Frontal cortex (tissue), 4 donors: ENCODE results near the gene TCF7L2. TPM values are rescaled to one million over a fixed set of nuclear protein-coding genes. Genes with fewer than 3 reads are reported as not detected.

Experiments
- DNase-seq, 2 donors: peaks; one replicate each; pipeline ENCODE4 v3.0.0; 2012; ENCODE audit warnings: low spot score in 2 of 2
- FAIRE-seq: peaks from 2 replicates; lab custom pipeline; 2012; peaks lifted over from hg19 to GRCh38; lab: Jason Lieb, UNC
- total RNA-seq: library from RNA; depleted of rRNA; stranded (reverse); fragments of >200 nt; gene quantifications from one replicate; pipeline ENCODE4 v1.2.3, GENCODE V29; 2014
- donor health status: control.
- donor health status: control.
- donor health status: control.

TCF7L2 gene
- total RNA-seq, 1 donor from 2014 or later: 0.82 TPM

DNA sequence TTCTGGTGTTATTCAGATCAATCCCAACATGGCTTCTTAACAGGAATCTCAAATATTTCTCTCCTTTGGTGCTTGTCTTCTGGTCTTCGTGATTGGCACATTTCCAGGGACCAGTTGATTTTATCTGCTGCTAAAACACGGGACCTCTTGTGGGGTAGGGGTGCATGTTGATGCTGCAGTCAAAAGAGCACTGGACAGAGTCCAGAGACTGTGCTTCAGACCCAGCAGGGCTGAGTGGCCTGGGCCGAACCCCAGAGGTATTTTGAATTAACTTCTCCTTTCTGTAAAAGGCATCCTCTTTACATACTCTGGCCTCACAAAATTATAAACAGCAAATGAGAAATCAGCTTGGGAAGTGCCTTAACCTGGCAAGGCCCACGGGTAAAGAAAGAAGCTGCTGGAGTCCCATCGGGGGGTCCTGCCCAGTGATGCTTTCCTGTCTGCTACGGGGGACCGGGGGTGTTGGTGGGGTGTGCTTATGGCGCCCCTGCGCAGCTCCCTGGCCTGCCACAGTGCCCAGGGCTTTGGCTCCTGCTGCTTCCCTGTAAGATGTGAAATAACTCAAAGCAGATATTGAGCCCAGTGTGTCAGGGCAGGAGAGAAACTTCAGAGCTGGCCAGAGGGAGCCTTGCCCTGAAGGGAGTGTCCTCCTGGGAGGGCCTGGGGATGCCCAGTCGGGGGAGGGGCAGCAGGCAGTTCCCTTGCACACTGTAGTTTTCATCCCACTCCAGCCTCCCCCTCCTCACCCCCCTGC lies 230.5 kb downstream of the TCF7L2 start:
- FAIRE-seq (no peak), DNase-seq (no peak)

DNA sequence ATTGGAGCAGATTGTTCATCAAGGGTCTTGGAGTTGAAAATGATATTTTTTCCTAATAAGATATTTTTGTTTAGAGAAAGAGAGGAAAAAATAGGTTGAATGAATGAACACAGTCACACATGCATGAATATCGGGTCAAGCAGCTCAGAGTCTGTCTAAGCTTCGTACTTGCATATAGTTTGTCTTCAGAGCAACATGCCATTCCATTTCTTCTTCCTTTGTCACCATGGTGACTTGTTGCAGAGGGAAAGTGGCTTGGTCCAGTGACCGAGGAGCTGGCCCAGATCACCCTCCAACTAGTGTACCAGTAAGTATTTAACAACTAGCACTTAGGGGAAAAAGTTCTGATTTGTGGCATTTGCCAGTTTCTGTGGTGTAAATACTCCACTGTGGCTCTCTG lies 232.1 kb downstream of the TCF7L2 start:
- FAIRE-seq: no peak

DNA sequence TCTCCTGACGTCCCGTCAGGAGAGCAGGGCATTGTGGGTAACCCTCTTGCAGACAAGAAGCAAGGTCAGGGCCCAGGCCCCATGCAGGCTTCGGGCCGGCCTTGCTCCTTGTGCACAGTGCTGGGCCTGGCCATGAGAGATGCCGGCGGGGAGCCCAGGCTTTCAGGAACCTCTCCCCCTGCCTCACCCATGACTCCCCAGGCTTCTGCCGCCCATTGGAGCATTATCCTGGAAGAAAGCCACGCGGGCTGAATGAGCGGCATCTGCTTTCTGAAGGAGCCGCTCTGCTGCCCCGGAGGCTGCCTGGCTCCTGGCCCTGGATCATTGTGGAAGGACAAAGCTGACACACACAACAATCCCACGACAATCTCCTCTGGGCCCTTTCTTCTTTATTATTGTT lies 233.5 kb downstream of the TCF7L2 start:
- DNase-seq (no peak), FAIRE-seq (no peak)

More for the DNA sequence above, 232.1 kb downstream of the TCF7L2 start:
- no peak for DNase-seq

DNA sequence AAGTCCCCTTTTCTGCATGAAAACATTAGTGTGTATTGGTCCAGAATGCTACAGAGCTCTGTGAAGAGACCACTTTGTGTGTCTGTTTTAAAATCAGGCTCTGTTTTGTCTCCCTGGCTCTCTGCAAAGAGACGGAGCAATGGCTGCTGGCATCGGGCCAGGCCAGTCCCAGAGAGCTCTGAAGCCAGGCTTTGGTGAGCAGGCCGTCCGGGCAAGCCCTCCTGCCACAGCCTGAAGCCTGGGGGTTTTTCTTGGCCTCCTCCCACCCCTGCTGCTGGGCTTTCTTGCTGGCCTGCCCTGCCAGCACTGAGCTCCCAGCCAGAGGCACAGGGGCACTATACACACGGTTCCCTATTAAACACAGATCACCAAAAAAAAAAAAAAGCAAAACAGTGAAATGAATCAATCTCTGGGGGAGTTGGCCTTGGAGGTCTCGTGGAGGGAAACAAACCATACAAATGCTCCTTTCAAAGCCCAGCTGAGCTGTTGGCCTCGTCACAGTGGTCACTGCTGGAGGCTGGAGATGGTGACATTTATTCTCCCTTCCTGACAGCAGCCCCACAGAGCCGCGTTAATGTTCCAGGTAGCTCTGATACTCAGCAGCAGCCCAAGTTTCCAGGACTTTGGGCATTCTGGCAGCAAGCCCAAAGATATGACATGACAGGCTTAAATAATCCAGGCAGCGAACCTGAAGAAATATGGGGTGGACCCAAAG lies 237.2 kb downstream of the TCF7L2 start:
- no peak for FAIRE-seq
- no peak for DNase-seq

DNA sequence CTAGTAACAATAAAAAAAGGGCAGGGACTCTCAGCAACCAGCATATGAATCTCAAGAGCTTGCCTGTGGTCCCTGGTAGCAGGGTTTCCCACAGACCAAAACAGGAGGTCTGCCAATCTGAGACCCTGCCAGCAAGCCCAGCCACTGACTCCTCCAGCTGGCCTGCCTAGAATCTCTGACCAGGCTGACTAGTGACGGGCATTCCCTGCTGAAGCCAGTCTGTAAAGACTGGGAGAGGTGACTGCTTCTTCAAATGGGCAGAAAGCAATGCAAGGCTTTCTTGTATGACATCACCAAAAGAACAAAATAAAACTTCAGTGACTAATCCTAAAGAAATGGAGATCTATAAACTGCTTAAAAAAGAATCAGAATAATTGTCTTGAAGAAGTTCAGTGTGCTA lies 249.4 kb downstream of the TCF7L2 start:
- no peak for DNase-seq
- no peak for FAIRE-seq

DNA sequence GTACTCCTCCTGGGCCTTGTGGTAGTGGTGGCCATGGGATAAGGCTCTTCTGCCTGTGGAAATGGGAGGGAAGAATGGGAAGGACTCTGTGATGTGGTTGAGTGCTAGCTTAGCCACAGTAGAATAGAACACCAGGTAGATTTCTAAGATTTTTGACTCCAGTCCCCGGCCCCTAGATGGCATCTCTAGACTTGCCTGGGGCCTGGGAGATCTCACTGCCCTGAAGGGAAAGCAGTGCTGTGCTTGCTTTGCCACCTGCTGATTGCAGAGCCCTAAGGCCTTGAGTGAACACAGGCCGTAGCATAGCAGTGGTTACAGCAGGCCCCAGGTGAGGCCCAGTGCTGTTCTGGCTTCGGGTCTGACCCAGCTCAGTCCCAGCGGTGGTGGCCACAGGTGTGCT lies 252.0 kb downstream of the TCF7L2 start:
- FAIRE-seq: no peak

DNA sequence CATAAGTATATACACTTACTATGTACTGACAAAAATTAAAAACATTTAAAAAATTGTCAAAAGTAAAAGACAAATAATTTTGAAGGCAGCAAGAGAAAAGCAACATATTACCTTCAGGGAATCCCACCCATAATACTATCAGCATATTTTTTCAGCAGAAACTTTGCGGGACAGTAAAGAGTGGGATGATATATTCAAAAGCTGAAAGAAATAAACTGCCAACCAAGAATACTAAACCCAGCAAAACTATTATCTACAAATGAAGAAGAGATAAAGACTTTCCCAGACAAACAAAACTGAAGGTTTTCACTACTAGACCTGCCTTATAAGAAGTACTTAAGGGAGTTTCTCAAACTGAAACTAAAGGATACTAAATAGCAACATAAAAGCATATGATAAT lies 257.9 kb downstream of the TCF7L2 start:
- FAIRE-seq: no peak
- DNase-seq: no peak

More for the DNA sequence above, 252.0 kb downstream of the TCF7L2 start:
- DNase-seq: no peak

DNA sequence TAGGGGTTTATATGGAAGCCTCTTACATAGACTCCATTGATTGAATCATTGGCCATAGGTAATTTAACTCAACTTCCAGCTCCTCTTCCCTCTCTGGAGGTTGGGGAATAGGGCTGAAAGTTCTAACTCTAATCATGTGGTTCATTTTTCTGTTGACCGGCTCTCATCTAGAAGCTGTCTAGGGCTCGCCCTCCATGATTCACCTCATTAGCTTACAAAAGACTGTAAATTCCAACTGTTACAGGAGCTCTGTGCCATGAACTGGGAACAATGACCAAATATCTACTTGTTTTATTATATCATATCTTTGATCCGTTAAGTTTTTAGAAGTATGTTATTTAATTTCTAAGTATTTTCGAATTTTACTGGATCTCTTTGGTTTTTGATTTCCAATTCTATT lies 263.0 kb downstream of the TCF7L2 start:
- no peak for DNase-seq
- FAIRE-seq: no peak

DNA sequence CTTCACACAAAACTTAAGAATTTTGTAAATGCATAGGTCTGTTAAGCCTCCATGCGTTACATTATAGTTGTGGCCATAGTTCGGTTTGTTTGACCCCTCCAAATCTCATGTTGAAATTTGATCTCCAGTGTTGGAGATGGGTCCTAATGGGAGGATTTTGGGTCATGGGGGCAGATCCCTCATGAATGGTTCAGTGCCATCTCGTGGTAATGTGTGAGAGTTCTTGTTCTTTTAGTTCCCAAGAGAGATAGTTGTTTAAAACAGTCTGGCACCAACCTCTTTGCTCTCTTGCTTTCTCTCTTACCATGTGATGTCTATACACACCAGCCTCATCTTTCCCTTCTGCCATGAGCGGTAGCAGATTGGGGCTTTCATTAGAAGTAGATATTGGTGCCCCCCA lies 264.3 kb downstream of the TCF7L2 start:
- FAIRE-seq (no peak), DNase-seq (no peak)

DNA sequence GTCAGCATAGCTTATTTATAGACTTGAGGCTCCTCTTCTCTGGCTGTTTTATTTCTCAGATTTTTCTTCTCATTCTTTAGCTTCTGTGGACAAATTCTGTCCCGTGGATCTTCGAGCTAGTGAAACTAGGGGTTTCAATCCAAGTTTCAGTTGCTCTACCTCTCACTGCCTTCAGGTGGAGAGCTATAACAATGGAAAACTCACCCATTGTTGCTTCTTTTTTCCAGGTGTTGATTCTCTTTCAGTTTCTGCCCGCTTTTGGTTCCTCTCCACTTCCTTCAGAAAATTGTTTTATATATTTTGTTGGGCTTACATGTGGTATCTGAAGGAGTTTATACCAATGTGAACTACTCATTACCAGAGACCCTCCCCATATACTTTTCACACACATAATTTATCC lies 266.1 kb downstream of the TCF7L2 start:
- FAIRE-seq (no peak), DNase-seq (no peak)
